NCI-H446 (cell line): ENCODE data around the gene ADA.
"Not testable (repeated sequence)": the region's sequence is repeated elsewhere in the genome, so short reads cannot be mapped to it uniquely, and the experiment has no call there.

Experiments used
- DNase-seq, 2 experiments: peaks; one replicate each; lab custom pipeline; 2025; lab: John Stamatoyannopoulos, UW

Gene ADA

DNA sequence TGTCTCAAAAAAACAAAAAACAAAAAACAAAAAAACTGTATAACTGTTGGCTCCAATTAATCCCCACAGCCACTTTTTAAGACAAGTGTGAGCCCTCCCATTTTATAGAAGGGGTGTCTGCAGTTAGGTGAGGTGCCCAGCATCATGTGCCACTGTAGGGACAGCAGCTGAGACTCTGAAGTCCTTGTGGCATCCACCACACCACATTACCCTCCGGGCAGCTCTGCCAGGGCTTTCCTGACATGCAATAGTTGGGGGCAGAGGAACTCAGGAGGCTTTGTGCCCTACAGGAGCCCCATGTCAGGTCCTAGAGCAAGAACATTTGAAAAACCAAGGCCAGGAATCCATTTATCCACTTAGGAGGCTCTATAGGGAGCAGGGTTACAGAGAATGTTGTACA is 51.8 kb downstream of the ADA start:
- no peak for DNase-seq

DNA sequence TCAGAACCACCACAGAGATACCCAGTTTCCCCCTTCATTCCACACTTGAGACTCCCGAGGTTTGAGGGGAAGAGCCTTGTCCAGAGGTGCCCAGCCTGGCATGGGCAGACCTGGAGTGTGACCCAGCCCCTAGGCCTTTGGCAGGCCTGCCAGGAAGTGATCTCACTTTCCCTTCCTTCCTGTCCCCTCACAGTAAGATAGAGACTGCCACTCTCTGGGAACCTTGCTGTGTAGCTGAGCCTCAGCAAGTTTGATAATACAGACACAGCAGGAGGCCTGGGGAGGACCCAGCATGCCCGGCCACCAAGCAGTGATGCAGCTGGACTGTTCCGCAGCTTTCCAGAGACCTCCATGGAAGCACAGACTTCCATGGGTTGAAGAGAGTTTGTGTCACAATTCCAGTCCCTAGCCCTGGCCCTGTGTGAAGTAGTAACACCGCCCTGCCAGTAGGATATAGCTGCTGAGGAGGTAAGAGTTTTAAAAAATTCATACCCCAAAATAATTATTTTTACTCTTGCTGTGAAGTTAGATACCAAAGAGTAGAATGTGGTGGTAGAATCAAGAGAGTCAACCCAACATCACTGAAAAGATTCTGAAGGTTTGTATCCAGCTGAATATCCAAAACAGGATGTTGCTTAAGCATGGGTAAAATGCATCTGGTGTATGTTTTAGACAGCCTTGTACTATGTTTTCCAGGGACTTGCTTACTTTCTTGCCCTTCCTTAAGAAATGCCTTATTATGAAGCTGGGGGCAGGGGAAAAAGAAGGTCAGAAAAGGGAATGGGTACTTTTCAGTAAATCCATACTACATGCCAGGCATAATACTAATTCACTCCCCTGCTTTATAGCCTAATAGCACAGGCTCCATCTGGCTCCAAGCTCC is 52.8 kb downstream of the ADA start:
- no peak for DNase-seq

DNA sequence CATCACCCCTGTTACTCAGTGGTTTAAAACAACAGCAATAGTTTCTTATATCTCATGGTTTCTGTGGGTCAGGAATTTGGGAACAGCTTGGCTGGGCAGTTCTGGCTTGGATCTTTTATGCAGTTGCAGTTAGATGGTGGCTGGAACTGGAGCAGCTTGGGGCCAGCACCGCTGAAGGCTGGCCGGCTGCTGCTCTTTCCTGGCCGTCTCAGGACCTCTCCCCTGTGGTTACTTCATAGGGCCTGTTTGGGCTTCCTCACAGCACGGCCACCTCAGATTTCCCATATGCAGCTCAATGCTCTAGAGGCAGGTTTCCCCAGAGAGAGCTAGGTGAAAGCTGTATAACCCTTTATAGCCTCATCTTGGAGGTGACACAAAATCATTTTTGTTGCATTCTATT is 53.6 kb downstream of the ADA start:
- no peak for DNase-seq

- DNase-seq, result no peak
These were observed 54.0 kb downstream of the ADA start for GRCh38 chr20:44597516-44597915.

- no peak for DNase-seq
These were observed 54.6 kb downstream of the ADA start for GRCh38 chr20:44596876-44597275.

- DNase-seq, result no peak
These were observed 55.5 kb downstream of the ADA start for GRCh38 chr20:44596010-44596409.

- no peak for DNase-seq
These were observed 56.8 kb downstream of the ADA start for GRCh38 chr20:44594730-44595129.

DNA sequence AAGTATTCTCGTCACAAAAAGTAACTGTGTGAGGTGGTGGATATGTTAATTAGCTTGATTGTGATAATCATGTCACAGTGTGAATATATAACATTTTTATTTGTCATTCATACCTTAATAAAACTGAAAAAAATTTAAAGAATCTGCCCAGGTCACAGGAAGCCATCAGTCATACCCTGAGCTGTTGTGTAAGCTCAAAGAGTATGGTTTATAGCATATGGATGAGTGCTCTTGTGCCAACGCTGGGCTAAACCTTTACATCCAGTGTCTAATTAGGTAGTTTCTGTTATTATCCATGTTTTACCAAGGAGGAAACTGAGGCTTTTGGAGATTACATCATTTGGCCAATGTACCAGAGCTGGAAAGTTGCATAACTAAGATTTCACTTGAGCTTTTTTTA is 57.7 kb downstream of the ADA start:
- DNase-seq, result no peak

DNA sequence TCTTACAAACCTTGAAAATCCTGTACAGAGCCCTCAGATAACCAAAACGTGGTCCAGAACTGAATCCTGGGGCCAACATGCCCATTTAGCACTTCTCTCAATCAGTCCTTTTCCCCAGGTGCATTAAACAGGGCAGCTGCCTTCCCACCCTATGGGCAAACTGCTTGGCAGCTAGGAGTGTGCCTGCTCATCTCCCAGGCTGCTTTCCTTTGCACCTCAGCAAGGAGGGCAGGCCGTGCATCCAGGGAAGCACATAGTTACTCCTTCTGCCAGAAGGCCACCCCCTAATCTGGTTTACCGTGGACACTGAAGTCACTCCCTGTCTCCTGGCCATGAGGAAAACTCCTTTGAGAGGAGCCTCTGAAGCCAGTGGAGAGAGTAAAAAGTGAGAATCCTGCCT is 59.1 kb downstream of the ADA start:
- no peak for DNase-seq

GRCh38 chr20:44590980-44591778 is 60.3 kb downstream of the ADA start:
- DNase-seq, result no peak

DNA sequence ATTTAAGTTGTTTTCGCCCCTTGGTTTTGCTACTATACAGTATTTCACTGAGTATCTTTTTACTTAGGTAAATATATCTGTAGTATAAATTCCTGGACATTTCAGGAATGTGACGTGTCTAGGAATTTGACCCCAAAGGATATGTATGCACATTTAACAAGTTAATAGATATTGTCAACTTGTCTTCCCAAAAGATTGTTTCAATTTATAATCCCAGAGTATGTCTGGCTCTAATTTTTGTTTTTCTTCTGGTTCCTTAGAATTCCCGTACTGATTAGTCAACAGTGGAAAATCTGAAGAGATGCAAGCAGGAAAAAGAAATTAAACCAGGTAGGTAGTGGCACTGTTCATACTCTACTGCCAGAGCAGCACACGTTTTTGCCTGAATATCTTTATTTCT is 62.0 kb downstream of the ADA start:
- DNase-seq, result no peak

- DNase-seq, result not testable (repeated sequence)
These were observed 63.2 kb downstream of the ADA start for GRCh38 chr20:44588321-44588720.

- DNase-seq, result peak; percentile 3 to 39
These were observed 64.2 kb downstream of the ADA start for GRCh38 chr20:44587035-44587980.

GRCh38 chr20:44586289-44586911 is 65.1 kb downstream of the ADA start:
- DNase-seq, result no peak

- no peak for DNase-seq
These were observed 66.2 kb downstream of the ADA start for GRCh38 chr20:44585057-44585963.

DNA sequence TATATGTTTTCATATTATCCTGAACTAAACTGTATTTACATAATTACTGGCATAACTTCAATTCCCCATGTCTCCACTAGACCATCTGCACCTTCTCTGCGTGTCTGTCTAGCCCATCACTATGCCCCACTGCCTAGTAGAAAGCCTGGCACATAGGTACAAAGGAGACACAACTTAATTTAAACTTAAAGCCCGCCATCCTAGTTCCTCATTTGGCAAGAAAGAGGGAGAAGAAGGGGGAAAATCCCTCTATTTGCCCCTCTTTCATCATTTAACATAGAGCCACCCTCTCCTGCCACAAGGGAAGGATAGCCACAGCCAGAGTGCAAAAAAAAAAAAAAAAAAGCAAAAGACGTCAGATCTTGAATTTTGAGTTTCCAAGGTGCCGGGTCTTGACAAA is 67.3 kb downstream of the ADA start:
- DNase-seq, result no peak

- no peak for DNase-seq
These were observed 68.3 kb downstream of the ADA start for GRCh38 chr20:44583157-44583556.

GRCh38 chr20:44582311-44583025 is 69.0 kb downstream of the ADA start, which contains the start of gene PKIG:
Gene PKIG, plus strand, starts transcription at chr20:44582579. Its CDS starts 31,978 bp downstream, at chr20:44614557.
- no peak for DNase-seq

GRCh38 chr20:44581515-44581914 is 70.0 kb downstream of the ADA start:
- no peak for DNase-seq
